HL-60/S4 treated with retinoic acid at 250 ng/mL for 4 days and 3 days (cell line): Measurements from ENCODE around the gene CNDP2.

ENCODE experiments used
- in situ Hi-C: fragments of 300-500 bp; cut with MboI; formaldehyde crosslinking; loops from 2 replicates; pipeline ENCODE4 v1.7.0; 2022; ENCODE audit warnings: low sequenced_read_pairs

The CNDP2 gene

GRCh38 chr18:74472312-74472711, 23.9 kb upstream of the CNDP2 start:
- in situ Hi-C loops, result no loop called here

- in situ Hi-C loops, result no loop called here
Observed at GRCh38 chr18:74473976-74474640, 22.1 kb upstream of the CNDP2 start.

- in situ Hi-C loops, result no loop called here
Observed at GRCh38 chr18:74476140-74476539, 20.0 kb upstream of the CNDP2 start.

- in situ Hi-C loops, result no loop called here
Observed at GRCh38 chr18:74477771-74478170, 18.4 kb upstream of the CNDP2 start.

- in situ Hi-C loops, result no loop called here
Observed at GRCh38 chr18:74478316-74478715, 17.8 kb upstream of the CNDP2 start.

GRCh38 chr18:74478880-74479279, 17.3 kb upstream of the CNDP2 start:
- in situ Hi-C loops, result no loop called here

- in situ Hi-C loops, result no loop called here
Observed at GRCh38 chr18:74479486-74480148, 16.5 kb upstream of the CNDP2 start.

GRCh38 chr18:74480149-74480651, 16.0 kb upstream of the CNDP2 start:
- in situ Hi-C loops, result no loop called here

GRCh38 chr18:74482697-74483096, 13.5 kb upstream of the CNDP2 start:
- in situ Hi-C loops, result no loop called here

GRCh38 chr18:74486119-74486849, 9.9 kb upstream of the CNDP2 start:
- in situ Hi-C loops, result no loop called here

GRCh38 chr18:74488354-74488753, 7.8 kb upstream of the CNDP2 start:
- in situ Hi-C loops, result no loop called here

GRCh38 chr18:74488864-74489263, 7.3 kb upstream of the CNDP2 start:
- in situ Hi-C loops, result no loop called here

- in situ Hi-C loops, result no loop called here
Observed at GRCh38 chr18:74489676-74490075, 6.5 kb upstream of the CNDP2 start.

GRCh38 chr18:74492259-74492658, 3.9 kb upstream of the CNDP2 start:
- in situ Hi-C loops, result no loop called here

GRCh38 chr18:74493689-74494088, 2.5 kb upstream of the CNDP2 start:
- in situ Hi-C loops, result no loop called here

GRCh38 chr18:74494514-74494913, 1.6 kb upstream of the CNDP2 start:
- in situ Hi-C loops, result no loop called here

- in situ Hi-C loops, result no loop called here
Observed at GRCh38 chr18:74496508-74497323, 553 bp downstream of the CNDP2 start.

GRCh38 chr18:74497324-74497676, 1.1 kb downstream of the CNDP2 start:
- in situ Hi-C loops, result no loop called here

GRCh38 chr18:74497778-74498177, 1.6 kb downstream of the CNDP2 start:
- in situ Hi-C loops, result no loop called here

- in situ Hi-C loops, result no loop called here
Observed at GRCh38 chr18:74498712-74499627, 2.8 kb downstream of the CNDP2 start.
